Peyer's patch (tissue), 4 donors: Measurements from ENCODE around the gene CRYBG3.

Experiments
- POLR2A ChIP-seq, 2 donors: fragments of 450-650 bp; IDR thresholded peaks; one replicate each; pipeline ENCODE4 v1.5.1; 2017; ENCODE audit warnings: antibody characterized with exemption in 2 of 2, mild to moderate bottlenecking in 2 of 2, moderate library complexity in 2 of 2
- TF ChIP-seq, protein P1 (sequence below), 6 experiments: fragments of 450-650 bp in 4 of 6; fragments of 200-600 bp in 2 of 6; sonication (generic) in 1 of 6; IDR thresholded peaks; one replicate each; pipeline ENCODE4 v1.5.1; 2017 to 2019; ENCODE audit warnings: antibody characterized with exemption in 6 of 6, mild to moderate bottlenecking in 3 of 6, moderate library complexity in 1 of 6

DNA sequence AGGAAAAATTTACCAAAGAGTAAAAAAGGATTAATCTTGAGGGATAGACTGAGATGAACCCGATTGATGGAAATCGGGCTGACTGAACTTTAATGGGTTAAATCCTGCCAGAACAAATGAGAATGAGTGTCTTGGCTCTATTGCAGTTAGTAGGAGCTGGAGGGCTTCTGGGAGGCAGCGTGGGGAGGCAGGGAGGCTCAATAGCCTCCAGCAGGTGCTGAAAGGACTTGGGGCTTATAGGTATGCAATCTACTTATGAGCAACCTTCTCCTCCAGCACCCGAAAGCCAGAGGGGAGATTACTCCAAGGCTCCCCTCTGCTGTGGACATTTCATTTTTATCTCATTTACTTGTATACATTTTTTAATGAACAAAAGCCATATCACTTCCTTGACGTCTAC is 1.0 kb upstream of the CRYBG3 start:
- TF ChIP-seq, protein P1, sequence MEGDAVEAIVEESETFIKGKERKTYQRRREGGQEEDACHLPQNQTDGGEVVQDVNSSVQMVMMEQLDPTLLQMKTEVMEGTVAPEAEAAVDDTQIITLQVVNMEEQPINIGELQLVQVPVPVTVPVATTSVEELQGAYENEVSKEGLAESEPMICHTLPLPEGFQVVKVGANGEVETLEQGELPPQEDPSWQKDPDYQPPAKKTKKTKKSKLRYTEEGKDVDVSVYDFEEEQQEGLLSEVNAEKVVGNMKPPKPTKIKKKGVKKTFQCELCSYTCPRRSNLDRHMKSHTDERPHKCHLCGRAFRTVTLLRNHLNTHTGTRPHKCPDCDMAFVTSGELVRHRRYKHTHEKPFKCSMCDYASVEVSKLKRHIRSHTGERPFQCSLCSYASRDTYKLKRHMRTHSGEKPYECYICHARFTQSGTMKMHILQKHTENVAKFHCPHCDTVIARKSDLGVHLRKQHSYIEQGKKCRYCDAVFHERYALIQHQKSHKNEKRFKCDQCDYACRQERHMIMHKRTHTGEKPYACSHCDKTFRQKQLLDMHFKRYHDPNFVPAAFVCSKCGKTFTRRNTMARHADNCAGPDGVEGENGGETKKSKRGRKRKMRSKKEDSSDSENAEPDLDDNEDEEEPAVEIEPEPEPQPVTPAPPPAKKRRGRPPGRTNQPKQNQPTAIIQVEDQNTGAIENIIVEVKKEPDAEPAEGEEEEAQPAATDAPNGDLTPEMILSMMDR (IDR thresholded peaks at IDR 0.05): no peak
- TF ChIP-seq POLR2A (IDR thresholded peaks at IDR 0.05): no peak
